ENCODE measurements around the gene ADGRG4.

Gene ADGRG4

GRCh38 chrX:136295380-136295779, 5.4 kb upstream of the ADGRG4 start:
- no peak for DNase-seq

GRCh38 chrX:136303041-136303440, 2.3 kb downstream of the ADGRG4 start:
- DNase-seq: no peak

- DNase-seq: no peak
Measured at GRCh38 chrX:136304493-136304892, 3.7 kb downstream of the ADGRG4 start.

GRCh38 chrX:136306182-136306581, 5.4 kb downstream of the ADGRG4 start:
- no peak for DNase-seq

GRCh38 chrX:136307471-136307870, 6.7 kb downstream of the ADGRG4 start:
- DNase-seq: no peak

- DNase-seq: no peak
Measured at GRCh38 chrX:136310411-136310810, 9.6 kb downstream of the ADGRG4 start.

- no peak for DNase-seq
Measured at GRCh38 chrX:136318156-136318555, 17.4 kb downstream of the ADGRG4 start.

GRCh38 chrX:136318895-136319597, 18.3 kb downstream of the ADGRG4 start:
- DNase-seq: no peak

- no peak for DNase-seq
Measured at GRCh38 chrX:136319600-136319999, 18.8 kb downstream of the ADGRG4 start.

GRCh38 chrX:136321532-136321931, 20.8 kb downstream of the ADGRG4 start:
- no peak for DNase-seq

GRCh38 chrX:136322064-136322463, 21.3 kb downstream of the ADGRG4 start:
- no peak for DNase-seq

- DNase-seq: no peak
Measured at GRCh38 chrX:136325377-136325776, 24.6 kb downstream of the ADGRG4 start.

- no peak for DNase-seq
Measured at GRCh38 chrX:136328933-136329332, 28.2 kb downstream of the ADGRG4 start.

GRCh38 chrX:136336623-136337022, 35.9 kb downstream of the ADGRG4 start:
- DNase-seq: no peak

- no peak for DNase-seq
Measured at GRCh38 chrX:136339702-136340101, 38.9 kb downstream of the ADGRG4 start.

GRCh38 chrX:136344320-136344719, 43.6 kb downstream of the ADGRG4 start:
- DNase-seq: no peak

GRCh38 chrX:136346506-136346905, 45.7 kb downstream of the ADGRG4 start:
- no peak for DNase-seq

- no peak for DNase-seq
Measured at GRCh38 chrX:136347706-136348105, 46.9 kb downstream of the ADGRG4 start.

GRCh38 chrX:136353526-136354093, 52.8 kb downstream of the ADGRG4 start:
- no peak for DNase-seq

- DNase-seq: no peak
Measured at GRCh38 chrX:136354201-136354600, 53.4 kb downstream of the ADGRG4 start.

- no peak for DNase-seq
Measured at GRCh38 chrX:136369377-136369776, 68.6 kb downstream of the ADGRG4 start.

GRCh38 chrX:136376713-136377112, 76.0 kb downstream of the ADGRG4 start:
- no peak for DNase-seq

- DNase-seq: no peak
Measured at GRCh38 chrX:136380010-136380769, 79.4 kb downstream of the ADGRG4 start.

- no peak for DNase-seq
Measured at GRCh38 chrX:136386173-136386572, 85.4 kb downstream of the ADGRG4 start.

Data from stimulated activated CD4-positive, alpha-beta T cell treated with anti-CD3 and anti-CD28 coated beads, Interleukin-2, amount 100 ng/mL, for 24 hours (primary cell).